ENCODE measurements around the gene COQ10B.
"Not testable (repeated sequence)": the region's sequence is repeated elsewhere in the genome, so short reads cannot be mapped to it uniquely, and the experiment has no call there.

COQ10B gene

DNA sequence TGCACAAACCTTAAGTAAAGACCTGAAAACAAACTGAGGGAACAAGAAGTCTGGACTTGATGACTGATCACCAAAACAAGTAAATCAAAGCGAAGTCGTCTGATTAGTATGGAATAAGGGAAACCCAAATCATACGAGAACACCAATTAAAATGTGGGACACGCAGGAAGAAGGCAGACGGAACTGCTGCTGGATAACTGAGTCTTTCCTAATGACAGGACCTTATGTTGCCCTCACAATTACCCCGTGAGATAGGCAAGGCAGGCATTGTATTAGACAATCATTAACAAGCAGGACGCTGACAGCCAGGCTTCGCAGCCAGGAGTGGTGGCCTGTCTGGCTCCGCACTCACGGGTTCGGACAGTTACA, 614 bp upstream of the COQ10B start:
- no peak for DNase-seq

DNA sequence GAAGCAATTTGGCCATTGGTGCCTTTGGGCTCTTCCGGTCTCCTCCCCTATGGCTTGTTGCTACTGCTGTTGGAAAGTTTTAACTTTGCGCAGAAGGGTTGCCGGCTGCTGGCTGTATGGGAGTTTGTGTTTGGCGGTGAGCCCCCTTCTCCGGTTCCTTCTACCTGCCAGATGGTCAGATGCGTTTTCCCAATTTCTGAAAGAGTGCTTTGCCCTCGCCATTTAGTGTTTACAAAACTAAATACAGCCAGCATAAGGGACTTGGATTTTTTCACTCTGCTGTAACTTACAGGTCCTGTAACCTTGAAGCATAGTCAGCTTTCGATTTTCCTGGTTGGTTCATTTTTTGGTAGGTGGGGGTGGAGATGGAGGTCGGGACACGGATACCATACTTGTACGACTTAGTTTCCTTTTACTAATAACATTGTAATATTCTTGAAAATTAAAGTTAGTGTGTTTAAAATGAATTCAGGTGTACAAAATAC, 604 bp downstream of the COQ10B start:
- DNase-seq, result no peak

DNA sequence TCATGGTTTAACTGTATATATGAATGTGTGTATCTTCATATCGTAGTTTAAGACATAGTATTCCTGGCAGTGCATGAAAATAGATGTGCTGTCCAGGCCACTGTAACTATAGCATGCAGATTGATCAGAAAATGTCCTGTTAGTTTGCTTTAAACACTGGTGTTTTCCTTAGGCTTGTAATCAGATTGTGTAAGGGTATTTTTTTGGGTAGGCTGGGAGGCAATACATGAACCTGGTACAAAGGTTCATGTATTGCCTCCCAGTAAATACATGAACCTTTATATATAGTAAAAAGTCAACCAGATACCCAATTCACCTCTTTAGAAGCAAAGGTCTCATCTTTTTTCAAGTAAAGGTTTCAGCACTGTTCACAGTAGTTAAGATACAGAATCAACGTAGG, 1.6 kb downstream of the COQ10B start:
- no peak for DNase-seq

DNA sequence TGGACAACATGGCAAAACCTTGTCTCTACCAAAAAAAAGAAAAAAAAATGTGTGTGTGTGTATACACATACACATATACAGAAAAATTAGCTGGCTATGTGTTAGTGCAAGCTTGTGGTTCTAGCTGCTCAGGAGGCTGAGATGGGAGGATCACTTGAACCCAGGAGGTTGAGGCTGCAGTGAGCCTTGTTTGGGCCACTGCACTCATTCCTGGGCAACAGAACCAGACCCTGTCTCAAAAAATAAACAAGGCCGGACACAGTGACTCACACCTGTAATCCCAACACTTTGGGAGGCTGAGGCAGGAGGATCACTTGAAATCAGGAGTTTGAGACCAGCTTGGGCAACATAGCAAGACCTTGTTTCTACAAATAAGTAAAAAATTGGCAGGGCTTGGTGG, 2.1 kb downstream of the COQ10B start:
- DNase-seq, result no peak

DNA sequence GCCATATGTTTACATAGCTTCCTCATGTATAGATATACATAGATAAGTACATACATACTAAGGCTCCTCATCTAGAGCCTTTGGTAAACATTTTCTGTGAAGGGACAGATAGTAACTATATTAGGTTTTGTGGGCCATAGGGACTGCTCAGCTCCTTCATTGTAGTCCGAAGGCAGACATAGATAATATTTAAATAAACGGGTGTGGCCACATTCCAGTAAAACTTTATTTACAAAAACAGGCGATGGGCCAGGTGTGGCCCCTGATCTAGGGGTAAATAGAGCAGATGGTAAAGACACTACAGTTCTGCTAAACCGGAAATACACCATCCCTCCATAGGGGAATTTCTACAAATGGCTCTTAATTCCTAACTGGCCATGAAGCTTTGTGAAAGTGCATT, 7.3 kb downstream of the COQ10B start:
- no peak for DNase-seq

DNA sequence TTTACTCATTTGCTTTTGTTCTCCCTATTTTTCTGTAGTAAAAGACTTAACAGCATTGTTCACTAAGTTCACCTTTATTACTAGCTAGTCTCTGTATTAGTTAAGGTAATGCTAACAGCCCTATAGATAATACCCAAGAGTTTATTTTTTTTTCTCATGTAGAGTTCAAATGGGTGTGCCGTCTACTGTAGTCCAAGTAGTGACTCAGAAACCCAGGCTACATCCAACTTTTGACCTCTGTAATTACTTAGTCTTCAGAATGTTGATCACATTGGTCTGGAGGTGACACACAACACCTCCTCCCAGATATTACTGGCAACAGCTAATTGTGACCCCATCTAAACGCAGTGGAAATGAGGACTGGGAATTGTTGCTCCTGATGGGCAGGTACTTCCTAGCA, 7.7 kb downstream of the COQ10B start:
- no peak for DNase-seq

DNA sequence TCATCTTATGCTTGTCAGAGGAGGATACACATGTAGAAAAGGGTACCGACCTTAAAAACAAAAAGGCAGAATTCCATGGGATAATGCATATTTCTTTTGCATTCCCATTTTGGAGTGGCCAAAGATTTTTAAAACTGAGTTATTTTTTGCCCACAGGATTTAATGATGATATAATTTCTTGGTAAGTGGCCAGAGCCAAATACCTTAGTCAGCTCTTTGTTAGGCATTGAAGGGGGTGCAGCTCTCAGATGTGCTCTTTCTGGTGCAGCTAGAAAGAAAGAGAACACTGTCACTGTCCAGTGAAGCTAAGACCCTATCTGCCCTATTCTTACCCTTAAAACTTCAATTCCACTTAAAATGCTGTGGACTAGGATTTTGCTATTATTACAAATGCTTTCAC, 10.8 kb downstream of the COQ10B start:
- no peak for DNase-seq

DNA sequence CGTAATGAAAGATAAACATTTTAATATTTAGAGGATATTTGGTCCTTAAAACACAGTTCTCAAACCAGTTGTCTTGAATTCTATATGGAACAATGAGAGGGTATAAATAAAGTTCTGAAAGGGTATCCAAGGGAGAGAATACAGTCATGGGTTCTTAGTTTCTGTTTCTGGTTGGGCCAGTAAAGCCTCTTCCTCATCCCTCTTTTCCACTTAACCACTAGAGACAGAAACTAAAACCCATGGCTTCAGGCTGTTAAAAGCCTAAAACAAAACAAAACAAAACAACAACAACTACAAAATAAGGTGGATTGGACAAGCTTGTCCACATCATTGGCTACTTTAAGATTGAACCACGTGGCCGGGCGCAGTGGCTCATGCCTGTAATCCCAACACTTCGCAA, 18.8 kb downstream of the COQ10B start:
- DNase-seq, result no peak

DNA sequence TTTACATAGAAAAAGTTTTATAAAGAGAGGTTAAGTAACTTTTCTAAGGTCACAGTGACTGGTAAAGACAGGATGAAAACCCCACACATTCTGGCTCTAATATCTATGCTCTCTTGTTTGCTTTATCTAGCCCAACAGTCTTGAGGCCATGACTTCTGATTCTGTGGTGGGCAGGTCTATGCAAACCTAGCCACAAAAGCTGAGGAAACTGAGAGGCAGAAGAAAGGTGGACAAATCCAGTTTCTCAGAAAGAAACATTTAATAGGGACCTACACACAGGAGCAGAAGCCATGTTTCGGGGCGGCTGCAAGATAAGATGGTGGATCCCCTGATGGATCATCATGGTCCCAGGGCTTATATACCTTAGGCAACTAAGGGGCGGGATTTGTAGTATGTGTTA, 24.4 kb downstream of the COQ10B start:
- no peak for DNase-seq

DNA sequence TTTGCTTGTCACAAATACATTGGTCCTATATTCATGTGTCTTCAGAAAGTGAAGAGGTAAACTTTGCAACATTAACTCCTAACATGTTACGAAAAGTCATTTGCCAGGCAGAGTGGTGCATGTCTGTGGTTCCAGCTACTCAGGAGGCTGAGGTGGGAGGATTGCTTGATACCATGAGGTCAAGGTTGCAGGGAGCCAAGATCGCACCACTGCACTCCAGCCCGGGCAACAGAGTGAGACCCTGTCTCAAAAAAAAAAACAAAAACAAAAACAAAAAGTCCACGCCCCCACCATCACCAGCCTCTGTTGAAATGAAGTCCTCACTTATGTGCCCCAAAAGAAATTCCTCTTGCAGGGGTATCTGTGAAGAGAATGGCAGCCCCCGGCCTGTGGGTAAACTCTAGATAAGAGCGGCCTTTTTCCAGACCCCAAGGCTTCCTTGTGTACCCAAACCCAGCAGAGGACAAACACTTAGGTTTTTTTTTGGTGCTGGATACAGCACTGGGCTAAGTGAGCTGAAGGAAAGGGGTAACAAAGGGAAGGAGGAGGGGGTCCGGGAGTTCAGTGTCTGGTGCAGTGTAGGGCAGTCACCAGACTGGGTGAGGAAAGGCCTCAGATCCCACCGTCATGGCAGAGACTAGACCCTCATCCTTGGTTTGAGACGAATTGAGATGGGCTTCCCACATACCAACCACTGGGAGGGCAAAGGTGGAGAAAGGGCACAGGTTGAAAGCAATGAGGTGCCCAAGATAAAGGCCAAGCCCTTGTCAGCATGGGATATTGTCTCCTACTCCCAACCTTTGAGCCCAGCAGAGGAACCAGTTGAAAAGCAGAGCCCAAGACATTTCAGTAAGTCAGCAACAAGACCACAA, 27.0 kb downstream of the COQ10B start:
- no peak for DNase-seq

DNA sequence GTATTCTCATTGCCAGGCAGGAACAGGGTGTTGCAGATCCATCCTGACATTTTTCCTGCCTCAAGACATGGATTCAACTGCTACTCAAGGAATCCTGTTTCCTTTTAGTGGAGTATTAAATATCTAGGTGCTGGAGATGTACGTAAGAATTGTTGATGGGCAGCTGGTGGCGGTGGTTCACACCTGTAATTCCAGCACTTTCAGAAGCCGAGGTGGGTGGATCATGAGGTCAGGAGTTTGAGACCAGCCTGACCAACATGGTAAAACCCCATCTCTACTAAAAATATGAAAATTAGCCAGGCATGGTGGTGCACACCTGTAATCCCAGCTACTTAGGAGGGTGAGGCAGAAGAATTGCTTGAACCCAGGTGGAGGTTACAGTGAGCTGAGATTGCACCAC, 30.9 kb downstream of the COQ10B start:
- not testable (repeated sequence) for DNase-seq

DNA sequence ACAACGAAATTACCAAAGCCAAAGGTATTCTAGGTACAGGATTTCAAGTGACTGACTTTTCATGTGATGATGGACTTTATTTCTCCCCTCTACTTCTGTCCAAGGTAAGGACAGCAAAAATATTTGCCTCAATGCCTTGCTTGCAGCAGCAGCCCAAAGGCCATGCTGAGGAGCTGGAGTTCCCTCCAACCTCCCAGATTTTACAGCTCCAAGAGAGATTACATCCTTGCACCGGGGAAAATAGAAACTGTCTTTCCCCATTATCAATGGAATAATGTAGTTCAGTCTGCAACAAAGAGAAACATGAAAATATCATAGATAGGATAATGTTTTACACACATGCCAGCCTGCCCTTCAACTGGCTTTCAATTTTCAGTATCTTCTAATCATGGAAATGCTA, 32.8 kb downstream of the COQ10B start:
- no peak for DNase-seq

DNA sequence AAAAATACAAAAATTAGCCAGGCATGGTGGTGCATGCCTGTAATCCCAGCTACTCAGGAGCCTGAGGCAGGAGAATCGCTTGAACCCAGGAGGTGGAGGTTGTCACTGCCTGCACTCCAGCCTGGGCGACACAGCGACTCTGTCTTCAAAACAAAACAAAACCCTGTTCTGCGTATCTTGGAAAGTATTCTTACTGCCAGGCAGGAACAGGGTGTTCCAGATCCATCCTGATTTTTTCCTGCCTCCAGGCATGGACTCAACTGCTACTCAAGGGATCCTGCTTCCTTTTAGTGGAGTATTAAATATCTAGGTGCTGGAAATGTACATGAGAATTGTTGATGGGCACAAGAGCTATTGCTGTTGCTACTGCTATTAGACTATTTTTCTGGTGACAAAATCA, 34.0 kb downstream of the COQ10B start:
- no peak for DNase-seq

DNA sequence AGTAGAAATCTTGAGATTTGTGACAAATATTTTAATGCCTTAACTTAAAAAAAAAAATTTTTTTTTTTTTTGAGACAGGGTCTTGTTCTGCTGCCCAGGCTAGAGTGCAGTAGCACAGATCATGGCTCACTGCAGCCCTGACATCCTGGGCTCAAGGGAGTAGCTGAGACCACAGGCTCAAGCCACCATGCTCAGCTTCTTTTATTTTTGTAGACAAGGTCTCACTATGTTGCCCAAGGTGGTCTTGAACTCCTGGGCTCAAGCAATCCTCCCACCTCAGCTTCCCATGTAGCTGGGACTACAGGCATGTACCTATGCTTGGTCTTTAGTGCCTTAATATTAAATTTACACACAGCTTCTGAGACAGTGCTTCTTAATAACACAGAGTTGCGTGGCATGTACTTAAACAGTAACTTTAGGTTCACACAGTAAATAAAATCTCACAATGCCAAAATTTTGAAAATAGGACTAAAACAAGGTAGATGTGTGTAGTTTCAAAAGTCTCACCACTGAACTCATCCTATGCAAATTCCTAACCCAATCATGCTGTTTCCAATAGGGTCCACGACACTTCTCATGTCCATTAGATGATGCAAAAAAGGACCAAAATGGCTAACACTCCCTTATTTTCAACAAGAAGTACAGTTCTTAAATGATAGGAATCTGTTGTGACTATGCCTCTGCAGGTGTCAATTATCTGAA, 42.2 kb downstream of the COQ10B start:
- no peak for DNase-seq

DNA sequence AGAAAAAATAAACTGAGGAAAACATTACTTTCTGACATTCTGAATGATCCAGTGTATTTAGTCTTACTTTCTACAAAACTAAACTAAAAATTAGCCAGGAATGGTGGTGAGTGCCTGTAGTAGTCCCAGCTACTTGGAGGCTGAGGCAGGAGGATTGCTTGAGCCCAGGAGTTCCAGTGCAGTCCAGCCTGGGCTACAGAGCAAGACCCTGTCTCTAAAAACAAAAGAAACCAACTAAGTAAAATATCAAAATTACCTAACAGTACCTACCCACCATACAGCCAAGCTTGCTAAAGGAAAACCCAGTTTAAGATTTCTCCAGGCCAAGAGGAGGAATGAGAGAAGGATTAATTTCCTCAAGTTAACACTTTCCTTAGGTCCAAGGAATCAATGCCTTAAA, 43.3 kb downstream of the COQ10B start:
- DNase-seq, result no peak

DNA sequence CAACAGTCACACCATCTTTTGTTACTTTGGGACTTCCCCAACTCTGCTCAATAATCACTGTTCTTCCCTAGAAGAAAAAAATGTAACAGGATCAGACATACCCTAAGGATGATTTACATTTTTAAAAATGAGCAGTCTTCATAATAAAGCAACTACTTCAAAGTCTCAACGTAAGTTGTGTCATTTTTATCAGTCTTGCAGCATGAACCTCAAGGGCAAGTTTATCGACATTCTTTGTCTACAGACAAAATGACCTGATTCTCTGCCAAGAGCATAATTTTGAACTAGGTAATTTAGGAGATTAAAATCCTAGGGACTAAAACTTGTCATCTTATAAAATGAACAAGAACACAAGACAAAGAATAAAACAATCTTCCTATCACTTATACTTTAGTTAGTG, 44.0 kb downstream of the COQ10B start:
- no peak for DNase-seq

DNA sequence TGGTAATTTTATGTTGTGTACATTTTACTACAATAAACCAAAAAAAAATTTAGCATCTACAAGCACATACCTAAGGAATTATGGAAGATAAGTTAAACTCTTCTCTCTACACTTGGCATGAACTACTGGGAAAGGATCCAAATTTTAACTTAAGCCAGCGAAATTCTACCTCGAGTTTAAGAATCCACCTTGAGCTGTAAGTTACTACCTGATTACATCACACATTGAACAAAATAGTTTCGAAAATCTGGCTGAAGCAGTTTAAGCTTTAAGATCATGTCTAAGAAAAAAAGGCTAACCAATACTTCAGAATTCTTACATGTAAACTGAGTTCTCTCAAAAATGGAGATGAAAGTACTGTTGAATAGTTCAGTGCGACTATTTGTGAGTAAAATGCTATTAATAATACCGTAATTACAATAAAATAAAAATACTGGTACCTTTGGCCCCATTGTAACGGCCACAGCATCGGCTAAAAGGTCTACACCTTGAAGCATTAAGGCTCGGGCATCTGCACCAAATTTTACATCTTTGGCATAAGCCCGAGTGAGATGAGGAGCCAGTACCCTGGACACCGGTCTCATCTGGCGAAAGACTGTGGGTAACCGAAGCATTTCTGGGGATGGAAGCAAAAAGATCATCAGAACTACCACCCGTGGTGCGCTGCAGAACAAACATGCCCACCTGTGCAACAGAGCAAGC, 45.0 kb downstream of the COQ10B start:
- no peak for DNase-seq

DNA sequence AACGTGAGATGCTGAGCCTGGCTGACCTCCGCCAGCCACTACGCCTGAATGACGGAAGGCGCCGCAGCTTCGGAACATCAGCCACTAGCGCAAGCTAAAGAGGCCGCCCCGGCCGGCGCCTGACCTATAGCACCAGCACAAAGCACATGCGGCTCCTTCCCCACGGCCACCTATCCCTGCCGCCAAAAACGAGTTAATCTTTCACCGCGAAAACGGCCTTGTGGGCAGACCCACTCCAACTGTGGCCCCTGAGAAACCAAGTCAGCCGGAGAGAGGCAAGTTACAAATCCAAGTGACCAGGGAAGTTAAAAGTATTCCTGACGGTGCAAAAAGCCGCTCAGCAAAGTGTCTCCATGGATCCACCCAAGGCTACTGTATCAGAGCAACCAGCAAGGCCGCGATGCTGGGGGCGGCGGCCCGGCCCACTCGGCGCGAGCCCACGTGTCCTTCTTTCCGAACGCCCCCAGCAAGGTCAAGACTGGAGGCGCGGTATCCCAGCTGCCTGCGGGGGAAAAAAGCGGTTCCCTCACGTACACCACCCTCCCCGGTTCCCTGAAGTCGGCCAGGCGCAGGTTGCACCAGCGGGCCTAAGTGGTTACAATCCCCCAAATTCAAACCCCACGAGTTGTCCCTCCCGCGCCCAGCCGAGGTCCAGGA, 45.7 kb downstream of the COQ10B start:
- DNase-seq, result peak; percentile 53

DNA sequence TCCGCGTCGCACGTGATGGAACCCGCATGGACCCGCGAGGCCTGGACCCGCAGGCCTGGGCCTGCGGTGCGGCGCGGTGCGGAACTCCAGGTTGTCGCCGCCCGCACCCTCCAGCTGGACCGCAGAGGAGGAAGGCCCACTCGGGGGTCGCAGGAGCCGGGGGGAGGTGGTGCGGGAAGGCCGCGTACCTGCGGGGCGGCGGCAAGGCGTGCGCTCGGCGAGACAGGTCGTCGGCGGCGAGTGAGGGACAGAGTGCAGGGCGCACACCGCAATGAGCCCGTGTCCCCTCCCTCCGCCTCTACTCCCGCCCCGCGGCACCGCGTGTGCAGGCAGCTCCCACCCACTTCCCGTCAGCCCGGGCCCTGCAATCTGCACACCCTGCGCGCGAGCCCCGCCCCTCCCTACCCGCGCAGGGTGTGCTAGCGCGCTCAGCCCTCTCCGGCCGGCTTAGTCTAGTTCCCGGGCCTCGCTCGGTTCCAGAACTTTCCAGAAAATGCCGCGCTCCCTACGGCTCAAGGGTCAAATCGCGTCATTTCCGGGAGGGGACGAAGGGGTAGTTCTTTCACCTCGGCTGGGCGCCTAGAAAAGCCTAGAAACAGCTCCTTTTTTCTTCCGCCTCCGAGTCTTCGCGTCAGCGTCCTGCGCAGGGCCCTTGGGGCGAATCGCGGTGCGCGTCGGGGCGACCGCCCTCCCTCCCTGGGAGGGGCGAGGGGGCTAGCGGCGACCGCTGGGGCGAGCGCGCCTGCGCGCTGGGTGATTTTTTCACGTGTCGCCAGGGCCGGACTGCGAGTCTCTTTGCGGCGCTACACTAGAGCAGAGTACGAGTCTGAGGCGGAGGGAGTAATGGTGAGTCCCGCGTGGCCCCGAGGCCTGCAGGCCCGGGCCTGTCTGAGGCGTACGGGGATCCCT, 46.5 kb downstream of the COQ10B start, which contains the start of the genes HSPD1 and HSPE1:
Gene HSPD1, minus strand, starts transcription at position 247 of the 909 bp plus-strand sequence. CDS start 992 bp downstream, outside the sequence.
Gene HSPE1, plus strand, starts transcription at position 786 of the 909 bp plus-strand sequence. Its CDS starts 58 bp downstream, at position 844.
- peak; percentile 98 for DNase-seq

DNA sequence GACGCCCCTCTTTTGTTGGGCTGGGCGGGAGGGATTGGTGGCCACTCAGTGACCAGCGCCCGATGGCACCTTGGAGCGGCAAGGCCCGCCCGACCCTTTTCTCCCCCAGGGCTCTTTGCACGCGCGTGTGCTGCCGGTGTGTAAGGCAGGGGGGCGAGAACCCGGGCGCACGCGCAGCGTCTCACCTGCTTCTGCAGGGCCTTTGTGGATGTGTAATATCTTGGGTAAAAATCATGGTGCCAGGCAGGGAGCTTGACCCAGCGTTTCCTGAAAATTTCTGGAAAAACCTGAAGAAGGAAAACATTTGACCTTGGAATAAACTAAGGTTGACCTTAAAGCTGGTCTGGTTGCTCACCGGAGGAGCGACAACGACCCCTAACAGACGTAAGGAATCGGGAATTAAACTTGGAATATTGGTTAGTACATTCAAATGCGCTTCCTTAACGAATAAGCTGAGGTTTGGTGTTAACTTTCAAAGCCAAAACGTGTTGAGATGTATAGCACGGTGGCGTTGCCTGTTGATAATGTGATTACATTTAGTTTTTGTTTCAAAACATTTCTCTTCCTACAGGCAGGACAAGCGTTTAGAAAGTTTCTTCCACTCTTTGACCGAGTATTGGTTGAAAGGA, 47.3 kb downstream of the COQ10B start:
- DNase-seq, result no peak

DNA sequence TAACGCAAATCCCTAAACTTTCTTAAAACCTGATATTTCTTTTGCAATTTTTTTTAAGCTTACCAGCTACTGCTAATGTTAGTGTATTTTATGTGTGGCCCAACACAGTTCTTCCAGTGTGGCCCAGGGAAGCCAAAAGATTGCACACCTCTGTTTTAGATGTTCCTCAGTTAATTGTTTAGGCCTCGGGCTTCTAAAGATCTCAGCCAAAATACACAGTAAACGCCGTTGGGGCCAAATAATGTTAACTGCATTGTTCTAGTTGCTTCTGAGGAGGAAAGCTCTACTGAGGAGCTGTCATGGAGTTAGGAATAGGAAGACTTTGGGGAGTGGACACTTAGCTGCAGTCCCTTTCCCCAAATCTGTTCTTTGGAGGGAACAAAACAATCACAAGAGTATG, 48.8 kb downstream of the COQ10B start:
- DNase-seq, result no peak

Data from stimulated activated CD4-positive, alpha-beta T cell treated with anti-CD3 and anti-CD28 coated beads, Interleukin-12 subunit alpha, Interleukin-12 subunit beta, amount 100 ng/mL, for 4 hours (primary cell).